Liver (tissue), 9 donors: Measurements from ENCODE around the gene CCNY. TPM values are rescaled to one million over a fixed set of nuclear protein-coding genes. Genes with fewer than 3 reads are reported as not detected.

Experiments used
- DNase-seq: peaks from one replicate; pipeline ENCODE4 v3.0.0-alpha.2; 2017; ENCODE audit warnings: low spot score
- H3K27ac ChIP-seq, 2 donors: one replicate each; pipeline ENCODE4 v1.7.0; 2013; ENCODE audit warnings: inconsistent platforms in 2 of 2, low read length in 2 of 2, control low read depth in 1 of 2, low read depth in 1 of 2, mild to moderate bottlenecking in 1 of 2
- H3K27me3 ChIP-seq, 4 donors: one replicate each; pipeline versions ENCODE4 v1.6.1 to v1.7.0; 2013; ENCODE audit warnings: low read length in 3 of 4, inconsistent platforms in 1 of 4, mild to moderate bottlenecking in 1 of 4, moderate library complexity in 1 of 4; ENCODE audit not compliant: control insufficient read depth in 4 of 4, insufficient read depth in 4 of 4
- H3K36me3 ChIP-seq, 4 donors: one replicate each; pipeline versions ENCODE4 v1.6.1 to v1.7.0; 2013; ENCODE audit warnings: low read length in 3 of 4, mild to moderate bottlenecking in 3 of 4, low read depth in 1 of 4, moderate library complexity in 1 of 4; ENCODE audit not compliant: control insufficient read depth in 4 of 4, insufficient read depth in 3 of 4
- H3K4me1 ChIP-seq, 4 donors: one replicate each; pipeline versions ENCODE4 v1.6.1 to v1.7.0; 2013; ENCODE audit warnings: low read length in 3 of 4, mild to moderate bottlenecking in 3 of 4, moderate library complexity in 1 of 4; ENCODE audit not compliant: control insufficient read depth in 4 of 4, insufficient read depth in 4 of 4
- H3K4me3 ChIP-seq, 3 donors: one replicate each; pipeline versions ENCODE4 v1.6.1 to v1.7.0; 2013; ENCODE audit warnings: low read length in 3 of 3, control low read depth in 1 of 3, low read depth in 1 of 3, mild to moderate bottlenecking in 1 of 3
- H3K9ac ChIP-seq, 2 donors: one replicate each; pipeline ENCODE4 v1.7.0; 2013; ENCODE audit warnings: low read length in 2 of 2, mild to moderate bottlenecking in 2 of 2, moderate library complexity in 2 of 2, control low read depth in 1 of 2, low read depth in 1 of 2
- H3K9me3 ChIP-seq, 4 donors: one replicate each; pipeline versions ENCODE4 v1.6.1 to v1.7.0; 2013; ENCODE audit warnings: low read length in 3 of 4; ENCODE audit not compliant: control insufficient read depth in 4 of 4
- EGR1 ChIP-seq, 2 donors: IDR thresholded peaks; 2 replicates each; pipeline ENCODE4 v1.6.1; 2016 to 2018; ENCODE audit warnings: antibody characterized with exemption in 2 of 2, low read depth in 2 of 2
- FOXA2 ChIP-seq: IDR thresholded peaks from 2 replicates; pipeline ENCODE4 v1.6.1; 2016; ENCODE audit warnings: antibody characterized with exemption
- GABPA ChIP-seq, 2 donors: IDR thresholded peaks in 1 of 2; conservative IDR thresholded peaks in 1 of 2; 2 replicates each; pipeline ENCODE4 v1.6.1; 2016; ENCODE audit warnings: antibody characterized with exemption in 2 of 2, mild to moderate bottlenecking in 1 of 2, moderate library complexity in 1 of 2
- HNF4A ChIP-seq, 2 donors: conservative IDR thresholded peaks; 2 replicates each; pipeline ENCODE4 v1.6.1; 2016; ENCODE audit warnings: antibody characterized with exemption in 2 of 2, mild to moderate bottlenecking in 2 of 2
- HNF4G ChIP-seq: IDR thresholded peaks from 2 replicates; pipeline ENCODE4 v1.6.1; 2016; ENCODE audit warnings: antibody characterized with exemption
- JUND ChIP-seq, 2 donors: IDR thresholded peaks; 2 replicates each; pipeline ENCODE4 v1.6.1; 2016; ENCODE audit warnings: antibody characterized with exemption in 2 of 2
- NR2F2 ChIP-seq: IDR thresholded peaks from 2 replicates; pipeline ENCODE4 v1.6.1; 2016; ENCODE audit warnings: antibody characterized with exemption
- RAD21 ChIP-seq, 2 donors: IDR thresholded peaks; 2 replicates each; pipeline ENCODE4 v1.6.1; 2016; ENCODE audit warnings: antibody characterized with exemption in 2 of 2, mild to moderate bottlenecking in 2 of 2
- REST ChIP-seq: IDR thresholded peaks from 2 replicates; pipeline ENCODE4 v1.6.1; 2016; ENCODE audit warnings: antibody characterized with exemption, mild to moderate bottlenecking
- RXRA ChIP-seq, 2 donors: IDR thresholded peaks; 2 replicates each; pipeline ENCODE4 v1.6.1; 2017 to 2018; ENCODE audit warnings: antibody characterized with exemption in 2 of 2, mild to moderate bottlenecking in 1 of 2
- SP1 ChIP-seq: IDR thresholded peaks from 2 replicates; pipeline ENCODE4 v1.6.1; 2018; ENCODE audit warnings: antibody characterized with exemption, mild to moderate bottlenecking
- TAF1 ChIP-seq: conservative IDR thresholded peaks from 2 replicates; pipeline ENCODE4 v1.6.1; 2016; ENCODE audit warnings: antibody characterized with exemption, mild to moderate bottlenecking
- YY1 ChIP-seq: IDR thresholded peaks from 2 replicates; pipeline ENCODE4 v1.6.1; 2016; ENCODE audit warnings: antibody characterized with exemption, mild to moderate bottlenecking
- ZBTB33 ChIP-seq: IDR thresholded peaks from 2 replicates; pipeline ENCODE4 v1.6.1; 2016; ENCODE audit warnings: antibody characterized with exemption
- WGBS: extraction: QIAGEN DNeasy Blood & Tissue Kit; methylation state at CpG from one replicate; pipeline ENCODE4 v1.1.7; 2013; 5-methylcytosine and 5-hydroxymethylcytosine counted together
- polyA plus RNA-seq, 2 donors: library from polyadenylated mRNA; stranded (reverse) in 1 of 2; unstranded in 1 of 2; fragments of 200-250 nt in 1 of 2; fragments of >200 nt in 1 of 2; fragmentation: Nextera tagmentation in 1 of 2; extraction: Ambion mirVana in 1 of 2; gene quantifications; one replicate each; pipeline versions ENCODE4 v1.2.1 to v1.2.3, GENCODE V29; 2013 to 2015
- total RNA-seq, 2 donors: library from RNA; depleted of rRNA; stranded (reverse); fragments of >200 nt; gene quantifications; one replicate each; pipeline ENCODE4 v1.2.3, GENCODE V29; 2014
- TF ChIP-seq, protein P1 (sequence below): IDR thresholded peaks from 2 replicates; pipeline ENCODE4 v1.6.1; 2016; ENCODE audit warnings: antibody characterized with exemption
- TF ChIP-seq, protein P2 (sequence below): fragments of 150-350 bp; IDR thresholded peaks from 2 replicates; pipeline ENCODE4 v1.5.1; 2017; ENCODE audit warnings: improper control_type of control experiment, low read depth, low read length; ENCODE audit not compliant: missing input control
- TF ChIP-seq, protein P3 (sequence below): IDR thresholded peaks from 2 replicates; pipeline ENCODE4 v1.6.1; 2016; ENCODE audit warnings: antibody characterized with exemption
- donor health status: healthy.
- donor health status: healthy.
- donor health status: healthy.
- donor health status: healthy.
- donor health status: healthy.

Gene CCNY
- total and polyA plus RNA-seq, 4 donors = 17.6 to 38.4 (median 21.8) TPM

- Histone ChIP-seq H3K9me3 (no peaks in the 10 kb centered on the region), H3K27me3 (no peaks in the 10 kb centered on the region), H3K4me3 (no peak overlapping the region), H3K4me1 (no peaks in the 10 kb centered on the region), H3K9ac (no peak overlapping the region), H3K27ac (no peak overlapping the region), H3K36me3 (peaks cover 4 to 47% (median 32%) of the 10 kb centered on the region in 4 donors)
- DNase-seq = no peak
- WGBS = 89% methylated on average over 4 of the region's 4 CpGs
- TF ChIP-seq YY1 = no peak
- TF ChIP-seq NR2F2 = no peak
- TF ChIP-seq, protein P1, sequence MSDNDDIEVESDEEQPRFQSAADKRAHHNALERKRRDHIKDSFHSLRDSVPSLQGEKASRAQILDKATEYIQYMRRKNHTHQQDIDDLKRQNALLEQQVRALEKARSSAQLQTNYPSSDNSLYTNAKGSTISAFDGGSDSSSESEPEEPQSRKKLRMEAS = no peak
These were observed 197.3 kb downstream of the CCNY start for GRCh38 chr10:35533565-35533964.

DNA sequence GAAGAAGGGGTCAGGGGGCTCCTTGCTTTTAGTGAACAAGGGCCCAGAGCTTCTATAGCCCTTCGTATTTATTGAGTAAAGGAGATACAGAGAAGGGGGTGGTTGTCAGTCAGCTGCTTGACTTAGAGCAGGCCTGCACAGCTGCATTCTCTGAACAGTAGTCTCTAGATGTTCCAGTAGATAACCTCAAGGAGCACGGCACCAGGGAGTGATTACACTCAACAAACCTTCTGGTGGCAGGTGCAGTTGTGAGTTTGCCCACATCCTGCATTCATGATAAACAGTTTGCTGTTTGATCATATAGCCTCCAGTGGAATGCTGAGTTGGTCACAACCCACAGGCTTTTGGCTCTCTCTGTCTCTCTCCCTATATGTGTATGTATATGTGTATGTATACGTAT, 198.8 kb downstream of the CCNY start:
- TF ChIP-seq SP1 (no peak), NR2F2 (no peak), FOXA2 (no peak), YY1 (no peak), RXRA (IDR thresholded peaks at IDR 0.05) (no peak), GABPA (IDR thresholded peaks at IDR 0.05 in 1 of 2, conservative IDR thresholded peaks at IDR 0.05 in 1 of 2) (no peak), ZBTB33 (no peak), HNF4A (conservative IDR thresholded peaks at IDR 0.05) (no peak), REST (no peak), JUND (IDR thresholded peaks at IDR 0.05) (no peak), RAD21 (IDR thresholded peaks at IDR 0.05) (no peak), EGR1 (IDR thresholded peaks at IDR 0.05; ENCODE audit: low read depth in 2 of 2) (no peak), HNF4G (no peak), TAF1 (no peak)
- TF ChIP-seq, protein P2, sequence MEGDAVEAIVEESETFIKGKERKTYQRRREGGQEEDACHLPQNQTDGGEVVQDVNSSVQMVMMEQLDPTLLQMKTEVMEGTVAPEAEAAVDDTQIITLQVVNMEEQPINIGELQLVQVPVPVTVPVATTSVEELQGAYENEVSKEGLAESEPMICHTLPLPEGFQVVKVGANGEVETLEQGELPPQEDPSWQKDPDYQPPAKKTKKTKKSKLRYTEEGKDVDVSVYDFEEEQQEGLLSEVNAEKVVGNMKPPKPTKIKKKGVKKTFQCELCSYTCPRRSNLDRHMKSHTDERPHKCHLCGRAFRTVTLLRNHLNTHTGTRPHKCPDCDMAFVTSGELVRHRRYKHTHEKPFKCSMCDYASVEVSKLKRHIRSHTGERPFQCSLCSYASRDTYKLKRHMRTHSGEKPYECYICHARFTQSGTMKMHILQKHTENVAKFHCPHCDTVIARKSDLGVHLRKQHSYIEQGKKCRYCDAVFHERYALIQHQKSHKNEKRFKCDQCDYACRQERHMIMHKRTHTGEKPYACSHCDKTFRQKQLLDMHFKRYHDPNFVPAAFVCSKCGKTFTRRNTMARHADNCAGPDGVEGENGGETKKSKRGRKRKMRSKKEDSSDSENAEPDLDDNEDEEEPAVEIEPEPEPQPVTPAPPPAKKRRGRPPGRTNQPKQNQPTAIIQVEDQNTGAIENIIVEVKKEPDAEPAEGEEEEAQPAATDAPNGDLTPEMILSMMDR = no peak
- TF ChIP-seq, protein P1 = no peak
- TF ChIP-seq, protein P3, sequence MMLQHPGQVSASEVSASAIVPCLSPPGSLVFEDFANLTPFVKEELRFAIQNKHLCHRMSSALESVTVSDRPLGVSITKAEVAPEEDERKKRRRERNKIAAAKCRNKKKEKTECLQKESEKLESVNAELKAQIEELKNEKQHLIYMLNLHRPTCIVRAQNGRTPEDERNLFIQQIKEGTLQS = no peak
- H3K4me3 ChIP-seq = no peak overlapping the region
- no peak overlapping the region for H3K27ac ChIP-seq
- H3K4me1 ChIP-seq = no peaks in the 10 kb centered on the region
- no peak overlapping the region for H3K9ac ChIP-seq
- no peaks in the 10 kb centered on the region for H3K27me3 ChIP-seq
- H3K9me3 ChIP-seq = no peaks in the 10 kb centered on the region
- H3K36me3 ChIP-seq = peaks cover 4 to 43% (median 31%) of the 10 kb centered on the region in 4 donors
- WGBS = 96% methylated on average over 3 of the region's 3 CpGs
- no peak for DNase-seq
